Stimulated activated CD8-positive, alpha-beta memory T cell treated with anti-CD3 and anti-CD28 coated beads, Interleukin-12 subunit alpha, Interleukin-12 subunit beta, amount 100 ng/mL, for 1 hour (primary cell): ENCODE data around the gene FEM1C.

Experiments used
- DNase-seq: peaks from one replicate; pipeline ENCODE4 v3.0.0-alpha.2; 2020; ENCODE audit warnings: low read depth

FEM1C gene

DNA sequence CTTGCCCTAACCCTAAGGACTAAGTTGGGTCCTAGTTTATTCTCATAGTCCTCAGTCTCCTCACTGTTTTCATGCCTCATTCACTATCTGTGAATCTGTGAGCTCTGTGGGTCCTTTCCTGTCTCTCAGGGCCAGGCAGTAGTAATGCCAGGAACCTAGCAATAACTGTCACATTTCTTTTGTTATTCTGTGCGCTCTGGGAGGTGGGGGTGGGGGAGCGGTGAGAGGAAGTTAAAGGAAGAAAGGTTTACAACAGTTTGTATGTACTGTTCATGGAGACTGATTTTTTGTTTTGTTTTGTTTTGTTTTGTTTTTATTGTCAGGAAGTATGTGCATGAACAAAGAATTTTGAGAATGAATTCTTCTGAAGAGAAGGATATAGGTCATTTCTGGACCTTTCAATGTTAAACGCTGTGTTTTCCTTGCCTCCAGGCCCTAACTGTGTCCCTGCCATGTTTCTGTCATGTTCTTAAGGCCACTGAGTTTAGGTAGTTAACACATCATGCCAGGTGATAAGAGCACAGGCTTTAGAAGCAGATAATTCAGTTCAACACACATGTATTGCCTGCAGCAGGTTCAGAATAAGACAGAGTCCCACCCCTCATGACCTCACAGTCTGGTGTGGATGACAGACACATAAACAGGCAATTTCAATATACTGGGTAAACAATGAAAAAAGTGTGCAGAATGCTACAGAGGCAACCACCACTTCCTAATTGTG is 13.3 kb upstream of the FEM1C start:
- no peak for DNase-seq

DNA sequence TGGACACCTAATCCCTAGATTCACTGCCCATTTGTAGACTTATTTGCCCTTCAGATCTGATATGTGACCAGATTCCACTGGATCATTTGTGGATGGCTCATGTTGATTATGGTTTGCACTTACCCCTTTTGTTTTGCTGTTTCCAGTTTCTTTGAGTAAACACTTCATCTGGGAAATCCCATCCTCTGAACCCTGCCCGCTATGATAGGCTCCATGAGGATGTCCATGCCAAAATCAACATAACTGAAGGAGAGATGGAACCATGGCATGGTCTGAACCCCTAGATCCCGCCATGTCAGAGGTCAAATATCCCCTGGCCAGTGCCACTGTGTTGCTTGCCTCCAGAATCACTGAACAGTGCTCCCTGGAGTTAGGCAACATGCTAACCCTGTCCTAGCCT is 11.7 kb upstream of the FEM1C start:
- DNase-seq: no peak

GRCh38 chr5:115555084-115555633 is 10.6 kb upstream of the FEM1C start:
- DNase-seq: no peak

- DNase-seq: no peak
Measured at GRCh38 chr5:115553082-115553481, 8.5 kb upstream of the FEM1C start.

- no peak for DNase-seq
Measured at GRCh38 chr5:115551415-115551814, 6.8 kb upstream of the FEM1C start.

- no peak for DNase-seq
Measured at GRCh38 chr5:115549154-115549553, 4.6 kb upstream of the FEM1C start.

- no peak for DNase-seq
Measured at GRCh38 chr5:115548683-115549082, 4.1 kb upstream of the FEM1C start.

GRCh38 chr5:115545351-115545882 is 842 bp upstream of the FEM1C start:
- DNase-seq: no peak

DNA sequence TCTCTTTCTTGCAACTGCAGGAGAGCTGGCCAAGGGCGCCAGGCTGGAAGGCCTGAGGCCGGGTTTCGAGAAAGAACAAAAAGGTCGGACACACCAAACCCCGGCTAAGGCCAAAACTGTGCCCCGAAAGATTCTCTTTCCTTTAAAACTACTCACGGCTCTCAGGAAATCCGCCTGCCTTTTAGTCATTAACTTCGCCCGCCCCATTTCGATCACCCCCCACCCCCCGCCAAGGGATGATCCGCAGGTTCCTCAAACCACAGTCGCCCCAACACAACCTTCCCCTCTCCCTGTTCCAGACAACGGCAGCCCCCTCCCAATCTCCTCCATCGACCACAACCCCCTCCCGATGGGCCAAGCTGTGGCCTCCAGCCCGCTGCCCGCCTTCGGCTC is 536 bp downstream of the FEM1C start:
- peak; percentile 16 for DNase-seq

GRCh38 chr5:115543365-115544042 is 1.1 kb downstream of the FEM1C start:
- DNase-seq: no peak

DNA sequence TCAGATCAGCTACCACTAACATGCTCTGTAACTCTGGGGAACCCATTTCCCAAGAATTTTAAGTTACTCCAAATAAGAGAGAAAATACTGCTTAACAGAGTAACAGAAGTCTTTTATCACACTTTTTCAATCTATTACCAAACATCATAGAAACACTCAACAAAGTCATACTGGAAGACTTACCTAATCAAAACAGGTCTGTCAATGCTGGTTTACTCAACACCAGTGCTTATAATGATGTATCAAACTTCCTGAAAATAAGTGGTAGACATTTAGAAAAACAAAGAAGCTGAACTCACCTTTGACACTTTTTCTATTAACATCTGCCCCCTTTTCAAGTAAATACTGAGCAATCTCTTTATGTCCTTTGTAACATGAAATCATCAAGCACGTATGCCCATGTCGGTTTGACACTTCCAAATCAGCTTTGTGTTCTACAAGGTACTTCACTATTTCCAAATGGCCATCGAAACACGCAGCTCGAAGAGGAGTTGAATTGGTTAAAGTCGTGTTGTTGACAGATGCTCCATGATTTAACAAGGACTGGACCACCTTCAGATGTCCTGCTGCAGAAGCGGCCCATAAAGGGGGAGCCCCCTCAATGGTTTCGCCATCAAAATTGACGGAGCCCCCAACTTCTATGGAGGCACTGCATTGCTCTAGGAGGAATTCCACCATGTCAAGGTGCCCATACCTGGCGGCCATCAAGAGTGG is 1.8 kb downstream of the FEM1C start:
- no peak for DNase-seq

- no peak for DNase-seq
Measured at GRCh38 chr5:115542086-115542485, 2.5 kb downstream of the FEM1C start.

GRCh38 chr5:115541611-115542010 is 3.0 kb downstream of the FEM1C start:
- no peak for DNase-seq

GRCh38 chr5:115535479-115536035 is 9.0 kb downstream of the FEM1C start:
- no peak for DNase-seq

- no peak for DNase-seq
Measured at GRCh38 chr5:115532517-115532916, 12.1 kb downstream of the FEM1C start.

DNA sequence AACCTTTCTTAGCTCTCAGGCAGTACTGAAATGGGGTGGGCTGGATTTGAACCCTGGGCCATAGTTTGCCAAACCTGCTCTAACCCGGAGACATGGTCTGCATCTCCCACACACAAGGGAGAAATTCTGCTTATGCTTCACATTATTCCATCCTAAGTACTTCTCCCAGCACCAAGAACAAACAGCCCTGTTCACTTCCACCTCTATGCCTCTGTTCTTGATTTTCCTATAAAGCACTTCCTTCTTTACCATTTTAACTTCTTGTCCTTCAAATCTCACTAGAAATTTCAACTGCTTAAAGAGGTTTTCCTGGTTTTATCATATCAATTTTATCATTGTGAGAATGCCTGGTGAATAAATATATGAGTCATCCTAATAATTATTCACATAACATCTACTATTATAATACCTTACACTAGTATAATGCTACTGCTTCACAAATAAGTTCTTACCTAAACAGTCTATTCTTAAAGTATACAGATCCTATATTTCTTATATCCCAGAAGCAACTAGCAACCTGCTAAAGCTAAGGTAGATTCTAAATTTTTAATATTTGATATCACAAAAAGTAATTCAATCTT is 12.7 kb downstream of the FEM1C start:
- DNase-seq: no peak

DNA sequence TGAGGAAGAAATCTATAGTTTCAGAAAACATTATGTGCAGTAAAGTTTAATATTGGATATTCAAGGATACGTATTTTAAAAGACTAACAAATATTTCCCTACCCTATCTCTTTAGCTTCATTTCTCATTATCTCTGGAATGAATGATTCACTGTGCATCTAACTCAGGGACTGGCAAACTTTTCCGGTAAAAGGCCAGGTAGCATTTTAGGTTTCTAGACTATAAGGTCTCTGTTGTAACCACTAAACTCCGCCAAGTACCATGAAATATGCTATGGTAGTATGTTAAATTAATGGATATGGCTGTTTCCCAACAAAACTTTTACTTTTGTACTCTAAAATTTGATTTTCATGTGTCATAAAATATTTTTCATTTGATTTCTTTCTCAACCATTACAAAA is 13.2 kb downstream of the FEM1C start:
- DNase-seq: no peak

GRCh38 chr5:115530426-115530825 is 14.1 kb downstream of the FEM1C start:
- no peak for DNase-seq

- no peak for DNase-seq
Measured at GRCh38 chr5:115526604-115527003, 18.0 kb downstream of the FEM1C start.

DNA sequence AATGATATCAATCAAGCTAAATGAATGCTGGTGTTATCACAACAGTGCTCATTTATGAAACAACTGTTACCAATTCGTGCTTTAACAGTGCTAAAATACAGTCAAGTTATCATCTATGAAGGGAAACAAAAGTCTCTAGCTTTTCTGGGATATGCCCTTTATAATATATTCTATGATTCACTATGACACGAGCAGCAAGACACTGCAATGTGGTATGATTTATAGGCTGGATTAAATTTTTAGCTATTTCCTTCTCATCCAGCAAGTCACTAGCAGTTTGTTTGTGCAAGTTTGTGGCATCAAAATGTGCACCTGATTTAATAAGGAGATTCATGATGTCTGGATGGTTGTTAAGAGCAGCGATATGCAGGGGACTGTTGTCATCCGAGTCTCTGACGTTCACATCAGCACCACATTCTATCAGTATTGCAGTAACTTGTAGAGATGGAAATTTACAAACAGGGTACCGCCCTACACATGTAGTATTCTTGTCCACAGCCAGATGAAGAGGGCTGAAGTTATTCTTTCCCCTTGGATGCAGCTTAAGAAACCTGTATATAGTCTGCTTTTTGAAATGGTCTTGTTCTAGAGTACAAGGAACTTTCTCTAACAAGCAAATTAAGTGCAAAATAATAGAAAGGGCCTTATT is 20.3 kb downstream of the FEM1C start:
- no peak for DNase-seq

- DNase-seq: no peak
Measured at GRCh38 chr5:115522832-115523403, 21.7 kb downstream of the FEM1C start.
